GM18868 (cell line): Measurements from ENCODE around the gene GK.
"Not testable (repeated sequence)": the region's sequence is repeated elsewhere in the genome, so short reads cannot be mapped to it uniquely, and the experiment has no call there.

ENCODE experiments used
- ATAC-seq: cut with Tn5 transposase; IDR thresholded peaks from one replicate; pipeline ENCODE4 v1.9.1; 2021; ENCODE audit warnings: mild to moderate bottlenecking, moderate library complexity; ENCODE audit not compliant: unreplicated experiment

Gene GK

GRCh38 chrX:30652527-30653414, 452 bp upstream of the GK start:
- peak; percentile 84 for ATAC-seq

- not testable (repeated sequence) for ATAC-seq
These were observed 1.2 kb downstream of the GK start for GRCh38 chrX:30654386-30654785.

- no peak for ATAC-seq
These were observed 1.9 kb downstream of the GK start for GRCh38 chrX:30654989-30655607.

GRCh38 chrX:30655991-30656390, 2.8 kb downstream of the GK start:
- ATAC-seq, result no peak

GRCh38 chrX:30657196-30658161, 4.3 kb downstream of the GK start:
- ATAC-seq, result no peak

GRCh38 chrX:30659421-30659820, 6.2 kb downstream of the GK start:
- peak; percentile 47 for ATAC-seq

GRCh38 chrX:30661228-30661627, 8.0 kb downstream of the GK start:
- ATAC-seq, result no peak

GRCh38 chrX:30663322-30663721, 10.1 kb downstream of the GK start:
- ATAC-seq, result no peak

GRCh38 chrX:30665471-30665870, 12.2 kb downstream of the GK start:
- ATAC-seq, result no peak

- no peak for ATAC-seq
These were observed 12.9 kb downstream of the GK start for GRCh38 chrX:30666094-30666493.

- no peak for ATAC-seq
These were observed 15.4 kb downstream of the GK start for GRCh38 chrX:30668581-30668980.

- ATAC-seq, result not testable (repeated sequence)
These were observed 18.0 kb downstream of the GK start for GRCh38 chrX:30671189-30671588.

GRCh38 chrX:30673127-30673796, 20.0 kb downstream of the GK start:
- no peak for ATAC-seq

GRCh38 chrX:30673884-30674598, 20.8 kb downstream of the GK start:
- ATAC-seq, result no peak

- ATAC-seq, result no peak
These were observed 21.6 kb downstream of the GK start for GRCh38 chrX:30674799-30675198.

GRCh38 chrX:30679369-30679768, 26.1 kb downstream of the GK start:
- ATAC-seq, result no peak

GRCh38 chrX:30680618-30681017, 27.4 kb downstream of the GK start:
- no peak for ATAC-seq

- no peak for ATAC-seq
These were observed 35.4 kb downstream of the GK start for GRCh38 chrX:30688641-30689040.

- ATAC-seq, result no peak
These were observed 35.9 kb downstream of the GK start for GRCh38 chrX:30689116-30689515.

GRCh38 chrX:30690330-30690729, 37.1 kb downstream of the GK start:
- no peak for ATAC-seq
